GM12892 (cell line): ENCODE results near the gene TCEAL9.

ENCODE experiments used
- POLR2AphosphoS5 ChIP-seq: IDR thresholded peaks from 2 replicates; pipeline ENCODE4 v1.6.1; 2011; ENCODE audit warnings: low read depth, low read length, control low read depth
- TAF1 ChIP-seq: IDR thresholded peaks from 2 replicates; pipeline ENCODE4 v1.6.1; 2011; ENCODE audit warnings: low read depth, mild to moderate bottlenecking, control low read depth, low read length, borderline replicate concordance

DNA sequence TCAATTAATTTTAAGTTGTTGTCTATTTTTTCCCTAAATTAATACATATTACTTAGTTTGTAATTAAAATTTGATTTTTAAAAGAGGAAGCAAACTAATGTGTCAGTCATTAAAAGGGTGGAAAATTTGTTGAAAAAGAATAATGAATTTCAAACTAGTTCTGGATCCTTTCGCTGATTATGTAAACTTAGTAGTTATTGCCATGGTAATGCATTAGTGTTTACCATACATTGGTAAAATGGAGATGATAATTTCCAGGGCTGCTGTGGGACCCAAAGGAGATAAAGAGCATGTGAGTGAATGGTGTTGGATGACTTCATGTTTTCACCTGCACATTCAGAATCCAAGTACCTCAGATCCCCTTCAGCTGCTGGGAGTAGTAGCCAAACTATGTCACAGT lies 26.6 kb downstream of the TCEAL9 start:
- TF ChIP-seq TAF1: no peak
- no peak for TF ChIP-seq POLR2AphosphoS5
